IMR-90 (cell line): ENCODE data around the gene MUC6. TPM values are rescaled to one million over a fixed set of nuclear protein-coding genes. Genes with fewer than 3 reads are reported as not detected.

Experiments used
- ATAC-seq: fragments of 200-7000 bp; cut with Tn5 transposase; 2 replicates; pipeline ENCODE4 v1.9.1; 2020; ENCODE audit warnings: low read depth, mild to moderate bottlenecking, moderate library complexity
- BruUV-seq: library from RNA; stranded (reverse); fragments of 400-500 nt; replicated peaks from 2 replicates; lab custom pipeline; 2021; lab: Mats Ljungman, UMichigan
- CTCF ChIA-PET: fragments of 300-600 bp; formaldehyde crosslinking; extraction: SDS; loops from one replicate; lab custom pipeline; 2021; ENCODE audit warnings: antibody characterized with exemption; lab: Yijun Ruan, JAX
- POLR2A ChIA-PET: fragments of 300-600 bp; sonication (Branson Sonifier 250); formaldehyde crosslinking; loops from one replicate; lab custom pipeline; 2022; ENCODE audit warnings: antibody characterized with exemption; ENCODE audit not compliant: unreplicated experiment; lab: Charles Lee
- DNase-seq: peaks from one replicate; pipeline ENCODE4 v3.0.0; 2013
- H2AFZ ChIP-seq: replicated peaks from 2 replicates; pipeline ENCODE3; 2013; ENCODE audit warnings: low read length, mild to moderate bottlenecking; ENCODE audit not compliant: poor library complexity
- H2AK5ac ChIP-seq: 2 replicates; pipeline ENCODE4 v1.6.1; 2013; ENCODE audit warnings: low read depth, low read length, inconsistent platforms
- H2AK9ac ChIP-seq: replicated peaks from 2 replicates; pipeline ENCODE3; 2013; ENCODE audit warnings: mild to moderate bottlenecking, low read depth, low read length, moderate library complexity; ENCODE audit not compliant: poor library complexity
- H2BK120ac ChIP-seq: 2 replicates; pipeline ENCODE4 v1.6.1; 2013; ENCODE audit warnings: low read depth, low read length, inconsistent platforms
- H2BK15ac ChIP-seq: 3 replicates; pipeline ENCODE4 v1.6.1; 2013; ENCODE audit warnings: low read depth, low read length, inconsistent platforms
- H2BK20ac ChIP-seq: 2 replicates; pipeline ENCODE4 v1.6.1; 2013; ENCODE audit warnings: low read depth, mild to moderate bottlenecking, inconsistent platforms, low read length, moderate library complexity
- H2BK5ac ChIP-seq: 2 replicates; pipeline ENCODE4 v1.6.1; 2013; ENCODE audit warnings: mild to moderate bottlenecking, low read depth, low read length, inconsistent platforms; ENCODE audit not compliant: poor library complexity, severe bottlenecking
- H3K14ac ChIP-seq: replicated peaks from 2 replicates; pipeline ENCODE4 v1.6.1; 2013; ENCODE audit warnings: low read depth, low read length, inconsistent platforms
- H3K18ac ChIP-seq: 2 replicates; pipeline ENCODE4 v1.6.1; 2013; ENCODE audit warnings: low read depth, low read length, control low read depth
- H3K23ac ChIP-seq: 2 replicates; pipeline ENCODE4 v1.6.1; 2013; ENCODE audit warnings: low read depth, low read length, inconsistent platforms
- H3K27ac ChIP-seq: 2 replicates; pipeline ENCODE4 v1.5.1; 2013; ENCODE audit warnings: mild to moderate bottlenecking, control low read depth, low read length; ENCODE audit not compliant: insufficient read depth
- H3K27me3 ChIP-seq: 2 replicates; pipeline ENCODE4 v1.6.1; 2013; ENCODE audit warnings: low read length; ENCODE audit not compliant: control insufficient read depth, insufficient read depth
- H3K36me3 ChIP-seq: 2 replicates; pipeline ENCODE4 v1.6.1; 2013; ENCODE audit warnings: low read length, mixed read lengths; ENCODE audit not compliant: control insufficient read depth, insufficient read depth
- H3K4ac ChIP-seq: 2 replicates; pipeline ENCODE4 v1.6.1; 2013; ENCODE audit warnings: low read depth, low read length, inconsistent platforms
- H3K4me1 ChIP-seq: 2 replicates; pipeline ENCODE4 v1.6.1; 2013; ENCODE audit warnings: low read length, mixed read lengths; ENCODE audit not compliant: control insufficient read depth, insufficient read depth
- H3K4me2 ChIP-seq: 2 replicates; pipeline ENCODE4 v1.6.1; 2013; ENCODE audit warnings: low read depth, mild to moderate bottlenecking, control low read depth, low read length, moderate library complexity
- H3K4me3 ChIP-seq: 2 replicates; pipeline ENCODE4 v1.5.1; 2013; ENCODE audit warnings: low read depth, mild to moderate bottlenecking, control low read depth, low read length, moderate library complexity; ENCODE audit not compliant: insufficient read depth
- H3K56ac ChIP-seq: 2 replicates; pipeline ENCODE4 v1.6.1; 2013; ENCODE audit warnings: low read length, inconsistent platforms; ENCODE audit not compliant: insufficient read depth; ENCODE audit errors: extremely low read depth
- H3K79me1 ChIP-seq, 2 experiments: 2 replicates each; pipeline ENCODE4 v1.6.1; 2013; ENCODE audit warnings: low read length in 2 of 2, inconsistent platforms in 1 of 2, low read depth in 1 of 2
- H3K9ac ChIP-seq: 2 replicates; pipeline ENCODE4 v1.6.1; 2013; ENCODE audit warnings: low read depth, low read length, control low read depth
- H3K9me1 ChIP-seq: 2 replicates; pipeline ENCODE4 v1.6.1; 2013; ENCODE audit warnings: low read length, inconsistent platforms; ENCODE audit not compliant: insufficient read depth
- H3K9me3 ChIP-seq: 2 replicates; pipeline ENCODE4 v1.6.1; 2013; ENCODE audit warnings: low read length; ENCODE audit not compliant: control insufficient read depth, insufficient read depth
- H4K20me1 ChIP-seq: 2 replicates; pipeline ENCODE4 v1.6.1; 2013; ENCODE audit warnings: low read length, inconsistent platforms; ENCODE audit not compliant: insufficient read depth
- H4K5ac ChIP-seq: 2 replicates; pipeline ENCODE4 v1.6.1; 2013; ENCODE audit warnings: mild to moderate bottlenecking, low read depth, low read length, control low read depth
- H4K8ac ChIP-seq, 2 experiments: 2 replicates each; pipeline ENCODE4 v1.6.1; 2013; ENCODE audit warnings: low read depth in 2 of 2, low read length in 2 of 2, control low read depth in 1 of 2, inconsistent platforms in 1 of 2
- H4K91ac ChIP-seq: 2 replicates; pipeline ENCODE4 v1.6.1; 2013; ENCODE audit warnings: low read depth, low read length, inconsistent platforms; ENCODE audit not compliant: insufficient read depth
- BHLHE40 ChIP-seq: fragments of 150-350 bp; IDR thresholded peaks from 2 replicates; pipeline ENCODE4 v1.6.1; 2016; ENCODE audit warnings: mild to moderate bottlenecking, low read depth, low read length
- CEBPB ChIP-seq: IDR thresholded peaks from 2 replicates; pipeline ENCODE4 v1.6.1; 2012; ENCODE audit warnings: low read depth, low read length, improper control_type of control experiment
- CHD1 ChIP-seq: IDR thresholded peaks from 2 replicates; pipeline ENCODE4 v1.6.1; 2012; ENCODE audit warnings: low read depth, low read length, improper control_type of control experiment
- FOS ChIP-seq: fragments of 150-350 bp; IDR thresholded peaks from 2 replicates; pipeline ENCODE4 v1.6.1; 2016; ENCODE audit warnings: low read depth, low read length
- MAFK ChIP-seq: IDR thresholded peaks from 2 replicates; pipeline ENCODE4 v1.6.1; 2012; ENCODE audit warnings: low read depth, low read length, improper control_type of control experiment
- MAZ ChIP-seq: IDR thresholded peaks from 2 replicates; pipeline ENCODE4 v1.6.1; 2012; ENCODE audit warnings: low read depth, mild to moderate bottlenecking, low read length, improper control_type of control experiment, moderate library complexity, borderline replicate concordance
- MXI1 ChIP-seq: IDR thresholded peaks from 2 replicates; pipeline ENCODE4 v1.6.1; 2012; ENCODE audit warnings: low read depth, mild to moderate bottlenecking, low read length, moderate library complexity, borderline replicate concordance
- NFE2L2 ChIP-seq: fragments of 150-350 bp; IDR thresholded peaks from 2 replicates; pipeline ENCODE4 v1.6.1; 2016; ENCODE audit warnings: low read depth, mild to moderate bottlenecking, low read length
- POLR2A ChIP-seq: IDR thresholded peaks from 2 replicates; pipeline ENCODE4 v1.6.1; 2012; ENCODE audit warnings: mild to moderate bottlenecking, low read depth, low read length
- RAD21 ChIP-seq: IDR thresholded peaks from 2 replicates; pipeline ENCODE4 v1.6.1; 2012; ENCODE audit warnings: low read length, improper control_type of control experiment
- RCOR1 ChIP-seq: IDR thresholded peaks from 2 replicates; pipeline ENCODE4 v1.6.1; 2012; ENCODE audit warnings: mild to moderate bottlenecking, low read length, improper control_type of control experiment; ENCODE audit not compliant: insufficient replicate concordance
- RFX5 ChIP-seq: IDR thresholded peaks from 2 replicates; pipeline ENCODE4 v1.8.0; 2012; ENCODE audit warnings: low read depth, mild to moderate bottlenecking, low read length, moderate library complexity
- SMC3 ChIP-seq: fragments of 150-350 bp; IDR thresholded peaks from 2 replicates; pipeline ENCODE4 v1.6.1; 2016; ENCODE audit warnings: low read depth, mild to moderate bottlenecking, antibody characterized with exemption, low read length, moderate library complexity
- USF2 ChIP-seq: fragments of 150-350 bp; IDR thresholded peaks from 2 replicates; pipeline ENCODE4 v1.6.1; 2017; ENCODE audit warnings: mild to moderate bottlenecking, antibody characterized with exemption, low read length, low read depth
- WGBS, 2 experiments: methylation state at CpG; one replicate each; pipeline versions ENCODE4 v1.1.5 to v1.1.7; 2013; ENCODE audit warnings: missing lambda C conversion rate in 2 of 2; ENCODE audit not compliant: insufficient read length in 1 of 2; ENCODE audit errors: extremely low coverage in 2 of 2; 5-methylcytosine and 5-hydroxymethylcytosine counted together
- dilution Hi-C: fragments of 300-500 bp; cut with HindIII; formaldehyde crosslinking; loops from one replicate; pipeline ENCODE4 v1.14.3; 2018; ENCODE audit warnings: low sequenced_read_pairs; ENCODE audit not compliant: unreplicated experiment
- in situ Hi-C: fragments of 300-500 bp; cut with MboI; formaldehyde crosslinking; loops from 3 replicates; pipeline ENCODE4 v1.14.3; 2019; ENCODE audit warnings: low sequenced_read_pairs, inconsistent platforms, mixed read lengths
- intact Hi-C: fragments of 100-400 bp; cut with micrococcal nuclease; formaldehyde crosslinking; loops from 2 replicates; pipeline ENCODE4 v1.10.0; 2022
- polyA plus RNA-seq, 3 experiments: library from polyadenylated mRNA; depleted of rRNA; stranded (reverse); fragments of >200 nt; gene quantifications; 2 replicates each; pipeline ENCODE4 v1.2.3, GENCODE V29; 2012; ENCODE audit warnings: low replicate concordance in 1 of 3
- total RNA-seq: library from RNA; depleted of rRNA; stranded (reverse); fragments of >200 nt; gene quantifications from 2 replicates; pipeline ENCODE4 v1.2.3, GENCODE V29; 2012
- TF ChIP-seq, protein P1 (sequence below): fragments of 150-350 bp; IDR thresholded peaks from 2 replicates; pipeline ENCODE4 v1.6.1; 2016; ENCODE audit warnings: low read depth, mild to moderate bottlenecking, low read length, moderate library complexity, borderline replicate concordance
- TF ChIP-seq, protein P2 (sequence below): conservative IDR thresholded peaks from 2 replicates; pipeline ENCODE4 v1.5.1; 2012; ENCODE audit warnings: mild to moderate bottlenecking, low read depth, low read length, improper control_type of control experiment

MUC6 gene
- total and polyA plus RNA-seq, 2 of the 4 experiments (the other 2 are of a cell fraction) = not detected

DNA sequence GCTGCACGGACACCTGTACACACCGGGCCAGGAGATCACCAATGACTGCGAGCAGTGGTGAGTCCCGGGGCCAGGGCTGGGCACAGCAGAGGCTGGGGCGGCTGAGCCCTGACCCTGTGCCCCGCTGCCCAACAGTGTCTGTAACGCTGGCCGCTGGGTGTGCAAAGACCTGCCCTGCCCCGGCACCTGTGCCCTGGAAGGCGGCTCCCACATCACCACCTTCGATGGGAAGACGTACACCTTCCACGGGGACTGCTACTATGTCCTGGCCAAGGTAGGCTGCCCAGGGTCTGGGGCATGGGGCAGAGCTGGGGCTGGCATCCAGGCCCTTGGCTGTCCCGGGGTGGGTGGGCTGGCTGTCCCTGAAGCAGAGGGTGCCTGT lies 45.8 kb upstream of the MUC6 start:
- Histone ChIP-seq H3K9ac (no peak overlapping the region), H4K5ac (no peak overlapping the region), H3K4me2 (no peak overlapping the region), H3K27me3 (no peaks in the 10 kb centered on the region; the same call in none of the 2 replicates), H3K14ac (no peak overlapping the region), H2AK9ac (no peak overlapping the region), H3K9me3 (no peaks in the 10 kb centered on the region), H3K18ac (no peak overlapping the region), H2BK15ac (no peak overlapping the region), H2BK120ac (no peak overlapping the region), H3K23ac (no peak overlapping the region), H3K27ac (no peak overlapping the region), H4K91ac (no peak overlapping the region), H3K4ac (no peak overlapping the region), H2BK5ac (no peak overlapping the region), H3K4me3 (no peak overlapping the region), H4K20me1 (no peaks in the 10 kb centered on the region), H2AFZ (no peak overlapping the region), H3K79me1 (no peaks in the 10 kb centered on the region), H3K9me1 (no peaks in the 10 kb centered on the region), H2BK20ac (no peak overlapping the region), H3K56ac (no peak overlapping the region), H3K36me3 (no peaks in the 10 kb centered on the region), H2AK5ac (no peak overlapping the region), H3K4me1 (no peaks in the 10 kb centered on the region), H4K8ac (no peak overlapping the region)
- intact Hi-C loops = no loop called here
- ChIA-PET CTCF (no interaction called here), POLR2A (no interaction called here)
- ATAC-seq = no peak
- in situ Hi-C loops = no loop called here
- dilution Hi-C loops = no loop called here
- TF ChIP-seq BHLHE40 (no peak), RFX5 (no peak), RCOR1 (no peak), USF2 (no peak), NFE2L2 (no peak), RAD21 (no peak), MXI1 (no peak), MAFK (no peak), FOS (no peak), SMC3 (no peak), POLR2A (no peak), MAZ (no peak), CHD1 (no peak), CEBPB (no peak)
- TF ChIP-seq, protein P1, sequence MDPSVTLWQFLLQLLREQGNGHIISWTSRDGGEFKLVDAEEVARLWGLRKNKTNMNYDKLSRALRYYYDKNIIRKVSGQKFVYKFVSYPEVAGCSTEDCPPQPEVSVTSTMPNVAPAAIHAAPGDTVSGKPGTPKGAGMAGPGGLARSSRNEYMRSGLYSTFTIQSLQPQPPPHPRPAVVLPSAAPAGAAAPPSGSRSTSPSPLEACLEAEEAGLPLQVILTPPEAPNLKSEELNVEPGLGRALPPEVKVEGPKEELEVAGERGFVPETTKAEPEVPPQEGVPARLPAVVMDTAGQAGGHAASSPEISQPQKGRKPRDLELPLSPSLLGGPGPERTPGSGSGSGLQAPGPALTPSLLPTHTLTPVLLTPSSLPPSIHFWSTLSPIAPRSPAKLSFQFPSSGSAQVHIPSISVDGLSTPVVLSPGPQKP = no peak
- TF ChIP-seq, protein P2, sequence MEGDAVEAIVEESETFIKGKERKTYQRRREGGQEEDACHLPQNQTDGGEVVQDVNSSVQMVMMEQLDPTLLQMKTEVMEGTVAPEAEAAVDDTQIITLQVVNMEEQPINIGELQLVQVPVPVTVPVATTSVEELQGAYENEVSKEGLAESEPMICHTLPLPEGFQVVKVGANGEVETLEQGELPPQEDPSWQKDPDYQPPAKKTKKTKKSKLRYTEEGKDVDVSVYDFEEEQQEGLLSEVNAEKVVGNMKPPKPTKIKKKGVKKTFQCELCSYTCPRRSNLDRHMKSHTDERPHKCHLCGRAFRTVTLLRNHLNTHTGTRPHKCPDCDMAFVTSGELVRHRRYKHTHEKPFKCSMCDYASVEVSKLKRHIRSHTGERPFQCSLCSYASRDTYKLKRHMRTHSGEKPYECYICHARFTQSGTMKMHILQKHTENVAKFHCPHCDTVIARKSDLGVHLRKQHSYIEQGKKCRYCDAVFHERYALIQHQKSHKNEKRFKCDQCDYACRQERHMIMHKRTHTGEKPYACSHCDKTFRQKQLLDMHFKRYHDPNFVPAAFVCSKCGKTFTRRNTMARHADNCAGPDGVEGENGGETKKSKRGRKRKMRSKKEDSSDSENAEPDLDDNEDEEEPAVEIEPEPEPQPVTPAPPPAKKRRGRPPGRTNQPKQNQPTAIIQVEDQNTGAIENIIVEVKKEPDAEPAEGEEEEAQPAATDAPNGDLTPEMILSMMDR = no peak
- no TSS peak for BruUV-seq
- WGBS, 2 experiments = 85% methylated on average over 14 of the region's 14 CpGs; no CpG with 5 or more reads in 1 of the 2 experiments
- no peak for DNase-seq
